ENCODE results near the gene SYT8. TPM values are rescaled to one million over a fixed set of nuclear protein-coding genes. Genes with fewer than 3 reads are reported as not detected.

Gene SYT8
- total RNA-seq, 1 experiment from 2014 or later: 7.8 TPM

DNA sequence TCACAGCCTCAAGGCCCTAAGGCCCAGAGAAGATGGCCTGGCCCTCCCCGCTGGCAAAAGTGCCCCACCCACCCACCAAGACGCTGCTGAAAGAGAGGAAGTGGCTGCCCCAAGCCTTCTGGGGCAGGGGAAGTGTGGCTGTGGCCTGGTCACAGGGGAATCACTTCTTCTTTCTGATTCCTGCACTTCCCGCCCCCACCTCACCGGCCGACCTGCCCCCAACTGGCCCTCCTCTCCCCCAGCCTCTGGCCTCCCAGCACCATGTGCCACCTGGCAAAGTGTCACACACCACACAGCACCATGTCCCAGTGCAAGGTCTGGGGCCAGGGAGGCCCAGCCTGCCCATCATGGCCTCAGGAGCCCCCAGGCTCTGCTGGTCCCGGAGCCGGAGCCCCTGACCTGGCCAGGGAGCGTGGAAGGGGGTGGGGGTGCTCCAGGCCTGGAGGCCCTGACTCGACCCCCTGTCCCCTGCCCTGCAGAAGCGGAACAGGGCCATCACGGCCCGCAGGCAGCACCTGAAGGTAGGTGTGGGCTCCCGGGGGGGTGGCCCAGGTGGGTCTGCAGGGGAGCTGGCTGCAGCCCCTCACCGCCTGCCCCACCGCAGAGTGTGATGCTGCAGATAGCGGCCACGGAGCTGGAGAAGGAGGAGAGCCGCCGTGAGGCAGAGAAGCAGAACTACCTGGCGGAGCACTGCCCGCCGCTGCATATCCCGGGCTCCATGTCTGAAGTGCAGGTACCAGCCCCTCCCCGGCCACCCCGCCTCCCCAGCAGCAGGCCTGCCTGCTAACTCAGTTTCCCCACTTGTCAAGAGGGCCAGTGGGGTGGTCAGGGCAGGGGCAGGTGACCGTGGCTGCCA is 5.4 kb downstream of the SYT8 start:
- TF ChIP-seq, protein P1, sequence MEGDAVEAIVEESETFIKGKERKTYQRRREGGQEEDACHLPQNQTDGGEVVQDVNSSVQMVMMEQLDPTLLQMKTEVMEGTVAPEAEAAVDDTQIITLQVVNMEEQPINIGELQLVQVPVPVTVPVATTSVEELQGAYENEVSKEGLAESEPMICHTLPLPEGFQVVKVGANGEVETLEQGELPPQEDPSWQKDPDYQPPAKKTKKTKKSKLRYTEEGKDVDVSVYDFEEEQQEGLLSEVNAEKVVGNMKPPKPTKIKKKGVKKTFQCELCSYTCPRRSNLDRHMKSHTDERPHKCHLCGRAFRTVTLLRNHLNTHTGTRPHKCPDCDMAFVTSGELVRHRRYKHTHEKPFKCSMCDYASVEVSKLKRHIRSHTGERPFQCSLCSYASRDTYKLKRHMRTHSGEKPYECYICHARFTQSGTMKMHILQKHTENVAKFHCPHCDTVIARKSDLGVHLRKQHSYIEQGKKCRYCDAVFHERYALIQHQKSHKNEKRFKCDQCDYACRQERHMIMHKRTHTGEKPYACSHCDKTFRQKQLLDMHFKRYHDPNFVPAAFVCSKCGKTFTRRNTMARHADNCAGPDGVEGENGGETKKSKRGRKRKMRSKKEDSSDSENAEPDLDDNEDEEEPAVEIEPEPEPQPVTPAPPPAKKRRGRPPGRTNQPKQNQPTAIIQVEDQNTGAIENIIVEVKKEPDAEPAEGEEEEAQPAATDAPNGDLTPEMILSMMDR (conservative IDR thresholded peaks at IDR 0.05; ENCODE audit: low read depth, low read length): no peak
- TF ChIP-seq EZH2phosphoT487 (IDR thresholded peaks at IDR 0.05; ENCODE audit: borderline replicate concordance, low read length) (no peak), EZH2 (IDR thresholded peaks at IDR 0.05; ENCODE audit: low read length, unreplicated experiment) (no peak)
- H3K9me2 ChIP-seq (replicated peaks; ENCODE audit: low read length): no peaks in the 10 kb centered on the region
- no peaks in the 10 kb centered on the region for H3K79me2 ChIP-seq (ENCODE audit: low read length)
- H3K4me2 ChIP-seq (ENCODE audit: low read length): no peak overlapping the region
- H3K9ac ChIP-seq (ENCODE audit: low read length): no peak overlapping the region
- no TSS peak for BruUV-seq (replicated peaks)
- no peaks in the 10 kb centered on the region for H3K4me1 ChIP-seq (ENCODE audit: insufficient read depth, low read length)
- ATAC-seq (no peak), DNase-seq (no peak)
- intact Hi-C loops (cut with micrococcal nuclease): loop anchor here (10.0 kb wide), 1 partner anchor 315 kb away; no protein-coding TSS in a partner anchor
- no peaks in the 10 kb centered on the region for H3K36me3 ChIP-seq (ENCODE audit: low read depth, low read length)
- H3K9me3 ChIP-seq (ENCODE audit: low read length): no peaks in the 10 kb centered on the region
- H3K4me3 ChIP-seq (ENCODE audit: low read length): no peak overlapping the region
- no peak overlapping the region for H3K27ac ChIP-seq (ENCODE audit: low read length)
- H4K20me1 ChIP-seq (ENCODE audit: low read length): no peaks in the 10 kb centered on the region
- POLR2A ChIA-PET (ENCODE audit: unreplicated experiment): no interaction called here
- no peaks in the 10 kb centered on the region for H3F3A ChIP-seq (ENCODE audit: low read length, unreplicated experiment)
- no peak overlapping the region for H2AFZ ChIP-seq (ENCODE audit: low read length)
- H3K27me3 ChIP-seq (ENCODE audit: low read length): no peaks in the 10 kb centered on the region
- CTCF ChIA-PET: interaction anchor here (0.6 kb wide), 1 partner anchor 36 kb away, joined by 10 read pairs; no protein-coding TSS in a partner anchor

DNA sequence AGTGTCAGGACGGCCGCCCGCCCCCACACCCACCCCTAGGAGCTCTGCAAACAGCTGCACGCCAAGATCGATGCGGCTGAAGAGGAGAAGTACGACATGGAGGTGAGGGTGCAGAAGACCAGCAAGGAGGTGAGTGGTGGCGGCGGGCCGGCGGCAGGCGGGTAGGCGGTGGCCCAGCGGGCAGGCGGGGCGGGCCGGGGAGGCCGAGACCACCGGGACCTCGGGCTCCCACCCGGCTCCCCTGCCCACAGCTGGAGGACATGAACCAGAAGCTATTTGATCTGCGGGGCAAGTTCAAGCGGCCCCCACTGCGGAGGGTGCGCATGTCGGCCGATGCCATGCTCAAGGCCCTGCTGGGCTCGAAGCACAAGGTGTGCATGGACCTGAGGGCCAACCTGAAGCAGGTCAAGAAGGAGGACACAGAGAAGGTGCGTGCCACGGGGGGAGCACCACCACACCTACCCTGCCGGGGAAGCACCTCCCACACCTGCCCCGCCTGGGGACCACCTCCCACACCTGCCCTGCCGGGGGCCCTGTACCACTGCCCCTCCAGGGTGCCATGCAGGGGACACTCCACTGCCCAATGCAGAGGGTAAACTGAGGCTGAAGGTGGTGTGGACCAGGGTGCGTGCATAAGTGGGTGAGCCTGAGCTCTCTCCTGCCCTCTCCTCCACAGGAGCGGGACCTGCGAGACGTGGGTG is 6.1 kb downstream of the SYT8 start:
- Histone ChIP-seq H3K4me1 (ENCODE audit: insufficient read depth, low read length) (no peaks in the 10 kb centered on the region), H3K9ac (ENCODE audit: low read length) (no peak overlapping the region)
- CTCF ChIA-PET: no interaction called here

More for the DNA sequence above, 6.1 kb downstream of the SYT8 start:
- Histone ChIP-seq H3F3A (ENCODE audit: low read length, unreplicated experiment) (no peaks in the 10 kb centered on the region), H3K27ac (ENCODE audit: low read length) (no peak overlapping the region), H3K36me3 (ENCODE audit: low read depth, low read length) (no peaks in the 10 kb centered on the region), H2AFZ (ENCODE audit: low read length) (no peak overlapping the region), H3K9me3 (ENCODE audit: low read length) (no peaks in the 10 kb centered on the region), H3K79me2 (ENCODE audit: low read length) (no peaks in the 10 kb centered on the region), H3K27me3 (ENCODE audit: low read length) (no peaks in the 10 kb centered on the region), H4K20me1 (ENCODE audit: low read length) (no peaks in the 10 kb centered on the region), H3K9me2 (replicated peaks; ENCODE audit: low read length) (no peaks in the 10 kb centered on the region), H3K4me2 (ENCODE audit: low read length) (no peak overlapping the region), H3K4me3 (ENCODE audit: low read length) (no peak overlapping the region)
- intact Hi-C loops (cut with micrococcal nuclease): no loop called here
- TF ChIP-seq, protein P1 (conservative IDR thresholded peaks at IDR 0.05; ENCODE audit: low read depth, low read length): no peak
- no peak for TF ChIP-seq EZH2 (IDR thresholded peaks at IDR 0.05; ENCODE audit: low read length, unreplicated experiment)
- no peak for TF ChIP-seq EZH2phosphoT487 (IDR thresholded peaks at IDR 0.05; ENCODE audit: borderline replicate concordance, low read length)
- DNase-seq (no peak), ATAC-seq (no peak)
- POLR2A ChIA-PET (ENCODE audit: unreplicated experiment): no interaction called here
- BruUV-seq (replicated peaks): no TSS peak

All from PC-3 (cell line).